GM19238 (cell line): ENCODE results near the gene BANF2.

Experiments used
- DNase-seq: peaks from one replicate; pipeline ENCODE4 v3.0.0; 2011; ENCODE audit warnings: low spot score; ENCODE audit not compliant: insufficient read length

BANF2 gene

DNA sequence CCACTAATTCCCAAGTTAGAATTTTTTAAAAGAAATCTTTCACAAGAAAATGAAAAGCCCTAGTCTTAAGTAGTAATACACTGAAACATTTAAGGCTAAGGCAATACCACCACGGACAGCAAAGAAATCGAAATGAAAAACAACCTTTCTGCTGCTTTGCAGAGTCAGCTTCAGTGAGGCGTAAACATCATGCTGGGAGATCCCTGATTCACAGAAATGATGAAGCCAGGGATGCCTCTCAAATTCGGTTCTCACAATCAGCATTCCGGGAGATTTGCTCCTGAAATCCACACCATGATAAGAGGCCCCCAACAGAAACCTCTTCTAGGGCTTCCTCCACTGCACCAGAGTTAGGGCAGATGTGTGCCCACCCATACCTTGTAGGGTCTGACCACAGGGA, 36.3 kb upstream of the BANF2 start:
- DNase-seq: no peak

DNA sequence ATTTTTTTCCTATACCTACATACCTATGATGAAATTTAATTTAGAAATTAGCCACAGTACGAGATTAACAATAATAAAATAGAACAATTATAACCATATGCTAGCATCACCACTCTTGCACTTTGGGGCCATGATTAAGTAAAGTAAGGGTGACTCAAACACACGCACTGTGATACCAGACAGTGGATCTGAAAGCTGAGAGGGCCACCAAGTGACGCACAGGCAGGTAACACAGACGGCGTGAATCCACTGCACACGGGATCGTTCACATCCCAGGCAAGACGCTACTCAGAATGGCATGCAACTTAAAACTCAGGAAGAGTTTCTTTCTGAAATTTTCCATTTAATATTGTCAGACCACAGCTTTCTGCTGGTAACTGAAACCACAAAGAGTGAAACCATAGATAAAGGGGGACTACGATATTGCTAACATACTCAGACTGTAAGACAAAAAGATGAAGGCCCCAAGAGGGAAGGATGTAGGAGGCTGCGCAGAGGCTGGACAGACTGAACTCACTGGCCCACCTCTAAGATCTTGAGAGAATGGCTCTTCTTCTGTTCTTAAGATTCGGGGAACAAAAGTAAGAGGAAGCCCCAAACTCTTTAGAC, 35.6 kb upstream of the BANF2 start:
- no peak for DNase-seq

DNA sequence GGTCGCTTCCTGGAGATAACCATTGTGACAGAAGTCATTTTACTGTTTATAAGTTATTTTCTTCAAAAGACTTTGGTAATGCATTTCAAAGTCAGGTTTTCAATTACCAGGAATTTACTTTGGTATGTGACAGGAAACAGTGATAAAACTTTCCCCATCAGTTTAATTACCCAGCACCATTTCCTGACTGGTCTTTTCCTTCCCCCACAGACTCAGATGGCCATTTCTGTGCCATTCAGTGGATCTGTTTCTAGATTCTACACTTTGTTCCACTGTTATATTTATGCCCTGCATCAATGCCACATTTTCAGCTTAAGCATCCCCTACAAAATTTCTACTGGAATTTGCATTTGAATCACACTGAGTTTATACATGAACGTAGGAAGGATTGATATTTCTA, 34.0 kb upstream of the BANF2 start:
- no peak for DNase-seq

DNA sequence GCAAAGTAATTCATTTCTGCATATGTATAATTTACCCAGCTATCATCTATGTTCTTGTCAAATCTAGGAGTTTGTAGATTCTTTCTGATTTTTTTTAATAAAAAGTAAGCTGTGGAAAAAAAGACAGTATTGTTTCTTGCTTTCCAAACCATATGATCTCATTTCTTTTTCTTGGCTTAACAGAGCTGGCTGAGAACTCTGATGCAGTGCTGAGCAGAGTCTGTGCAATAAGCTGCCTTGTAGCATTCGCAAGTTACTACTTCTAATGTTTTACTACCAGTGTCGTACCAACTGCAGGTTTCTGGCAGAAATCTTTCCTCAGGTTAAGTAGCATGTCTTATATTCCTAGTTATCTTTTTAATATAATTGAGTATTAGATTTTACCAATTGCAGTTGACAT, 33.3 kb upstream of the BANF2 start:
- no peak for DNase-seq

DNA sequence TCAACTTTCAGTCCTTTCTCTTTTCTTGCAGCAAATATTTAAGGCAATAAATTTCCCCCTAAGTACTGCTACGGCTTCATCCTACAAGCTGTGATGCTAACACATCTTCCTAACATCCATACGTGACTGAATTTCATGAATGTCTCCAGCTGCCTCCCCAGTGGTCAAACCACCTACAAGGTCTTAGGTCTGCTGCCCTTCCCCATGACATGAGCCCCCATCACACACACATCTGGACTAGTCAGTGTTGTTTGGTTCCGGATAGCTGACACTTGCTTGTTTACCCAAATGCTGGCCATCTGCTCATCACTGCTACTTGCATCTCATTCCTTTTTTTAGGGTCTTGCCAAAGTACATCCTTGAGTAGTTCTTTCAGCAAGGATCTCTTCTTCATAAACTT, 32.3 kb upstream of the BANF2 start:
- no peak for DNase-seq

DNA sequence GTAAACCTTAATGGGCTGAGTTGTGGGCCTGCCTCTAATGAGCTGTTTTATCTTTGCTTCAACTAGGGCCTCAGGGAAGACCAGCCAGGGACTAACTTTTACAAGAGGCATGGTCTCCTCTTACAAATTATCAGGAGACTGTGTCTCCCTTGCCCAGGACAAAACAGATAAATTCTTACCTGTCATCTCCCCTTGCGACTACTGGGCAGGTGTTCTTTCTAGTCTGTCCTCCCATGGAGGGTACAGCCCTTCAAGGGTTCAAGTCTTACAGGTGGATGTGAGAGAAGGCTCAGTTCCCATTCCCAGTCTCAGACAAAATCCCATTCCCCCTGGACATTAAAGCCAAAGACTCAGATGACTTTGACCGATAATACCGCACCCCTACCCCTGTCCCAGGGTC, 31.3 kb upstream of the BANF2 start:
- DNase-seq: no peak

DNA sequence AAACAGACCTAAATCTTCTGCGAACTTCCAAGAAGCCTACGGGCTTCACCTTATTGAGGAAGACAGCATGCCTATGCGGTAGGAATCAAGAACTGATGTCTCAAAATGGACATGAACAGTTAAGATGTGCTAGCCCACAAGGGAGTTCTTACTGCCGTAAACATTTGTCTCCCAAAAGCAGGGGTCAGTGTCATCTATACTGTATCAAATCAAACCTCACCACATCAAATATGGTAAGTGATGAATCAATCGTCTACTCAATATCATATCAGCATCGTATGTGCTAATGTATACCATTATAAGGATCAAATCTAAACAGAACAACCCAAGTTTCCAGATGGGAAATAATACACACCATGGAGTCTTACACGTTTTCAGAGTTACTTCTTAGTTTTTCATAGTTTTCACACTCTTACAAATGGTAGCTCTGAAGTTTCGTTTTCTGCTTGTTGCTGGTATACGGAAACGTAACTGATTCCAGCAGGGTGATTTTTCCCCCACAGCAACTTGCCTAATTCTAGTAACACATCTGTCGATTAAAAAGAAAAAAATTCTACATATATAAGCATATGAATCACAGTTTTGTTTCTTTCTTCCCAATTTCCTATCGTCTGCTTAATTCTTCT, 30.3 kb upstream of the BANF2 start:
- no peak for DNase-seq

DNA sequence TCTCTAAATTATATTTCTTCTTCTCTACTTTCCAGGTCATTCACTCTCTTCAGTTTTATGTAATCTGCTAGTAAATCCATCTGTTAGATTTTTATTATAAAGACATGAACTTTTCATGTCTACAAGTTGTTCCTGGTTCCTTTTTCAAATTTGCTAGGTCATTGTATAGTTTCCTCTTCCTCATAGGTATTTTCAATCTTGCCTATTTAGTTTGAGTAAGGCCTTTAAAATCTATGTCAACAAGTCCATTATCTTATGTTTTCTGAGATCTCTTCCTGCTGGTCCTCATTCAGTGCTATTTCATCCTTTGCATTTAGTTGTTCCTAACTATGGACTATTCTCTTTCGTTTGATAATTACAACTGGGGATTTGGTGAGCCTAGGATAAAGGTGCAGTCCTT, 28.8 kb upstream of the BANF2 start:
- DNase-seq: no peak

DNA sequence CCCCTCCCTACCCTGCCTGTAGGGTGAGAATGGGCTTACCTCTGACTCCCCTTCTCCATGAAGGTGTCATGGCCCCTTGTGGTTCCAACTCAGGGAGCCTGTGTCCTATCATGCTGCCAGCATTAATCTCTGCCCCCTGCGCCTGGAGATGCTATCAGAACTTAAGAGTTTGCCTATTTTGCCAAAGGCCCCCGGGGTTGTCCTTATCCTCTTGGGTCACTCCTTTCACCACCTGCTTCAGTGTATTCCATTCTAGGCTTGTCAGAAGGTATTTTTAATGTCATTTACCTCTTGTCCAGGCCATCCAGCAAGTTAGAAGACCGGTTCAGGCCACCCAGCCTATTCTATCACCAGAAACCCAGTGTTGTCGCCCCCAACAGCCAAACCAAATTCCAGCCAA, 28.2 kb upstream of the BANF2 start:
- no peak for DNase-seq

DNA sequence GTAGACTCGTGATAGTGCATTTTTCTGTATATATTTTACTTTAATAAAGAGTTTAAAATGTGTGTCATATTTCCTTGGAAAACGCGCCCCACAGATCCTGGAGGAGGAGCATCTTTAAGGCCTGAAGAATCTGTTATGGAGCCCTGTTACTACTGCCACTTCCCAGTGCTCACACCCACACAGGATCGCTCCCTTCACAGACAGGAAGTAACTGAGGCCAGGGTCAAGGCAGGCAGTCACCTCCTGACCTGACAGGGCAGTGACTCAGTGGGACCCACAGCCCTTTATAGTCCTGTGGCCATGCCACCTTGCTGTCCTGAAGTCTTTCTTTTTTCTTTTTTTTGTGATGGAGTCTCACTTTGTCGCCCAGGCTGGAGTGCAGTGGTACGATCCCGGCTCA, 26.7 kb upstream of the BANF2 start:
- DNase-seq: no peak

DNA sequence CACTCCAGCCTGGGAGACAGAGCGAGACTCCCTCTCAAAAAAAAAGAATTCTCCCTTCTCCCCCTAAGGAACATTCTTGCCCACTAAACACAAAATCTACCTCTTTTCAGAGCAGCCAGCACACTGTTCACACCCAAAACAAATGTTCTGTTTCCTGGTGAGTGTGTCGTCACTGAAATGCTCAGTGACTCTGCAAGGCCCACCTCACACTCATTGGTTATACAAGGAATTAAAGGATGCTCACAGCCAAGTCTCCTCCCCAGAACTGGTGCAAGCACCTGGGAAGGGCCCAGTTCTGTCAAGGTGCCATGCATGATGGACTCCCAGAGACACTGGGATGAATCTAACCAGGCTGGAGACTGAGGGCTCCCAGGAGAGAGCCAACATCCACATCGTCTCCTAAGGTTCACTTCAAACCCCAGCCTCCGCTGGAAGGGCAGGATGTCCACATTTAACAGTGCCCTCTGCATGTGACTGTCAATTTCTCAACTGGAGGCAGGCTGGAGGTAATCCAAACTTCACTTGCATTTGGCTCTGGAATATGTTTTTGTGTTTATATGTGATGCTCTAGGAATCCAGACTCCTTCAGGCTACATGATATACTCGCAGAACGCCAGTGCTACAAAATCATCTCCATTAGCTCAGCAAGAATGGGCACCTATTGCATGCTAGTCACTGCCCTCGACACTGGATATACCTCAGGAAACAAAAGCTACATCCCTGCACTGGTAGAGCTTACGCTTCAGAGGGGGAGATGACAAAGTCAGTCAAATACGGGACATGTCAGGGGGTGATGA, 24.8 kb upstream of the BANF2 start:
- DNase-seq: no peak

DNA sequence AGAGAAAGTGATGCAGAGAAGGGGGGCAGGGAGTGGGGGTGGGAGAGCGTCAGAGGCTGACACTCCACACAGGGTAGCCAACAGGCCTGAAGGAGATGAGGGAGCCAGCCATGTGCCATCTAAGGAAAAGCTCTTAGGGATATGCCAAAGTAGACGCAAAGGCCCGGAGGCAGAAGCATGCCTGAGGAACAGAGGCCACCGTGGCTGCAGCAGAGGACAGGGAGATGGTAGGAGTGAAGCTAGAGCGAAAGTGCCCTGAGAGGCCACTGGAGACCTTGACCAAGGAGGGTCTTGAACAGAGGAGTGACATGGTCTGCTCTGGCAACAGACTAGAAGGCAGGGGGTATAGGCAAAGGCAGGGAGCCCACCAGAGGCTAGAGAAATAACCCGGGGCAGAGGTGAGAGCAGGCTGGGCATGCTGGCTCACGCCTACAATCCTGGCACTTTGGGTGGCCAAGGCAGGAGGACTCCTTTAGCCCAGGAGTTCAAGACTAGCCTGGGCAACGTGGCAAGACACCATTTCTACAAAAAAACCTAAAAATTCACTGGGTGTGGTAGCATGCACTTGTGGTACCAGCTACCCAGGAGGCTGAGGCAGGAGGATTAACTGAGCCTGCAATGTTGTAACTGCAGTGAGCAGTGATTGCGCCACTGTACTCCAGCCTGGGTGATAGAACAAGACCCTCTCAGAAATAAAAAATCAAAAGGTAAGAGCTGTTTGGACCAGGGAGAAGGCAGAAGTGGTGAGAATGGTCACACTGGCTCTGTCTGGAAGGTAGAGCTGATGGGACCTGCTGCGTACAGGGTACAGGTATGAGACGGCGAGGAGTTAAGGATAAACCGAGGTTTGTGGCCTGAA, 24.0 kb upstream of the BANF2 start:
- no peak for DNase-seq

DNA sequence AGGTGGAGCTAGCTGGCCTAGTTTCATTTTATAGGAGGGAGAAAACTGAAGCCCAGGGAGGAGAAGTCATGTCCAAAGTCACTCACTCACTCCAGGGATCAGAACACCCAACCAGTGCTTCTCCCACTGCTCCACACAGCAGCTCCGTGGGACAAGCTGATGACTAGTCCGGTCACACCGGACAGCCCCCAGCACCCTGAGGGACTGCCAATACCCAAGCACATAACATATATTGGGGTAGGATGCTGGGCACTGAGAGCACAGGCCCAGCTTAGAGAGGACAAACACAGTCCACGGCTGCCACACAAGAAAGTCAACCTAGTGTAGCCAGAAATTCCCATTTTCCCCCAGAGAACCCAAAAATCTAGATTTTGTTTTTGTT, 23.4 kb upstream of the BANF2 start:
- no peak for DNase-seq

DNA sequence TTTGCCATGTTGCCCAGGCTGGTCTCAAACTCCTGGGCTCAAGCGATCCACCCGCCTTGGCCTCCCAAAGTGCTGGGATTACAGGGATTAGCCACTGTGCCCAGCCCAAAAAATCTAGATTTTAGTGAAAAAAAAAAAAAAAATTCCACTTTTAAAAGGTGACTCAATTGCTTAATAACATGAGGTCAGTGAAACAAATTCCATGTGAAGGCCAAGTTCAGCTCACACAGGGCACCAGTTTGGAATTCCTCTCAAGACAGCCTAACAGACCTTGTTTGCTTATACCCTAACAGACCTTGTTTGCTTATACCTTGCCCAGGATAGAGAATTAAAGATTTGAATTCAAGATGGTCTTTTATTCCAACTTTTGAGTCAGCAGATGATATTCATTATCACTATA, 22.8 kb upstream of the BANF2 start:
- DNase-seq: no peak

DNA sequence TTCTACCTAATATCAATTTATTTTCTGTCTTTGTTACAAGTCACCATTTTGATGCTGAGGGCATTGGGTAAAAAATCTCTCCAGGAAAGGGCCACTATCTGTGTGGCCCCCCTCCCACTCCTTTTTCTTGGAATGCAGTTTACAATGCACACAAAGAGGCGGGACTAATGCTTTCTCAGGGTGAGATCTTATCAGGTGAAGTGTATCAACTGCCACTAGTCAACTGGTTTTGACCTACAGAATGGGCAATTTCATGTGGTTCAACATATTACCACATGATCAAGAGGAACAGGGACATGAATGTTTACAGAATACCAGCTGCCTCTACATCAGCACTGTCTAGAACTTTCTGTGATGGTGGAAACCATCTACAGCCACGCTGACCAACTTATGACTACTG, 21.5 kb upstream of the BANF2 start:
- DNase-seq: no peak

DNA sequence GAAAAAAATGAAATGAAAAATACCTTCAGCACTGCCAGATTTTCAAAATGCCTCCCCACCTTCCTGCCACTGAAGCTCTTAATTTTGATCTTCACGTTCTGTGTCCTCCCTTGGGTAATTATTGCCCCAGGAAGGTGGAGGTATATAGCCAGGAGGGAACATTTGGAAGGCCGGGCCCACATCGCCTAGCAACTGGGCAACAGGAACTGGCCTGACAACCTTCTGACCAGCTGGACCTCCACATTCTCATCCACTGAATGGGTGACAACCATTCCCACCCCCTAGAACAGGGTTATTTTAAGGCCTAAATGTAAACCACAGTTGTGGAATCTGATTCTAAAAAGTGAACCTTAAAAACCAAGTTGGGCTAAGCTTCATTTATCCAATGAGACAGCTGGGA, 20.9 kb upstream of the BANF2 start:
- no peak for DNase-seq

DNA sequence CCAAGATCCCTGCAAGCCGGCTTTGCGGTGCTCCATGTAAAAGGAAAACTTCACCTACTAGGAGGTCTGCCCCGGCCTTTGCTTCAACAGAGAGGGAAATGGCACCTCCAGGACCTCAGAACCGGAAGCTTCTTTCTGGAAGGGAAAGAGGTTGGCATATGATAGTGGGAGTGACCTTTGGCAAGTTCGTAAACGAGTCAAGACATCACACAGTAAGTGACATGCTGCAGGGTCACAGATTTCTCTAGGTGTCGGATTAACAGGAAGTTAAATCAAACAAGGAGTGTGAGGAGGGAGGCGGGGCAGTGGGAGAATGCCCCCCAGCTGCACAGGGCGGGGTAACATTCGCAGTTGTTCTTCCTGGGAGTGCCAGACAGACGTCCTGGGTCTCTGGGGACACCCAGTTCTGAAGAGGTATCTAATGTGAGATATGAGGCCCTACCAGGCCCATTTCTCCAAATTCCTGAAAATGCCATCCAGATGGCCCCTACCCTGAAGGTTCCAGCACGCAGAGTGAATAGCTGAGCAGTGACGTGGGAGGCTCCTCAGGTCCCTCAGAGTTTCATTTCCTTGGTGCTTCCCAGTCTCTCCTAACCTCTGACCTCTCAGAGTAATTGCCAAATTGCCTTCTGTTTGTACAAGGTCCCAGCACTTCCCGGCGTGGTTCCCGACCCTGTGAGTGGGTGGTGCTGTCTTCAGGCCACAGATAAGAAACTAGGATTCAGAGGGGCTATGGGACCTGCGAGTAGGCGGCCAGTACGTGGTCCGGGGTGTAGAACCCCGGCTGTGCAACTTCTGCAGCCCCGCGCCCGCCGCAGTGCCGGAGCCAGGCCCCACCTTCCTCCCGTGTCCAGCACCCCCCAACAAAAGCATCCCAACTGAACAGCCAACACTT, 19.6 kb upstream of the BANF2 start:
- no peak for DNase-seq

DNA sequence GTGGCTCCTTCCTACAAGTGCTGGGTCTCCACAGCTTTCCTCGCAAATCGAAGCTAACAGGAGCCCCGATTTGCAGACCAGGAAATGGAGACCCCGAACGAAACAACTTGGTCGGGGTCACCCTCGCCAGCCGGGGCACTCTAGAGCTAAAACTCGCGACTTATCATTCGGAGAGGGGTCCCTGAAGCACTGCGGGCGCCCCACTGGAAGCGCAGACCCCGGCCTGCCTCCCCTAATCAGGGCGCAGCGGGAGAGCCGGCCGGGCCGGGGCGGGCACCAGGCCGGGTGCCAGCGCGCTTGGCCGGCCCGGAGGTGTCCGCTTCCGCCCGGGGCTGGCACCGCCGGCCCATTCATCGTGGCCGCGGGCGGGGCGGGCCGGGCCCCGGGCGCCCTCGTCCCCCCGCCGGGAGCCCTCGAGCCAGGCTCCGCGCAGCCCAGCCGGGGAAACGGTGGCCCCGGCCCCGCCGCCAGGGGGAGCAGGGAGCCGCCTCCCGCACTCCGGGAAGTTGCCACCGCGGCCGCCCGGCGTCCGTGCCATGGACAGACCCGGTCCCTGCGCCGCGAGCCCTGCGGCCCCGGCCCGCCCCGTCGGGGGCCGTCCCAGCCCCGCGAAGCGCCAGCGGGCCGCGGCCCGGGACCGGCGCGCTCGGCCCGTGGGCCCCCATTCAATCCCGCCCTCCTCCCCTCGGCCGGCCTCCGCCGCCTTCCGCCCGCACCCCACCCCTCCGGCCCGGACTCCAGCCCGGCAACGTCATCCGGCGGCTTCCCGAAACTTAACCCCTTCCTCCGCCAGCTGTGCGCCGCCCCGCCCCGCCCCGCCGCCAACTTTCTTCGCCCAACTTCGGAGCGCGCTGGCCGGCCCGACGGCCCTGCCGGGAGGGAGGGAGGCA, 18.7 kb upstream of the BANF2 start:
- DNase-seq: peak; percentile 89

DNA sequence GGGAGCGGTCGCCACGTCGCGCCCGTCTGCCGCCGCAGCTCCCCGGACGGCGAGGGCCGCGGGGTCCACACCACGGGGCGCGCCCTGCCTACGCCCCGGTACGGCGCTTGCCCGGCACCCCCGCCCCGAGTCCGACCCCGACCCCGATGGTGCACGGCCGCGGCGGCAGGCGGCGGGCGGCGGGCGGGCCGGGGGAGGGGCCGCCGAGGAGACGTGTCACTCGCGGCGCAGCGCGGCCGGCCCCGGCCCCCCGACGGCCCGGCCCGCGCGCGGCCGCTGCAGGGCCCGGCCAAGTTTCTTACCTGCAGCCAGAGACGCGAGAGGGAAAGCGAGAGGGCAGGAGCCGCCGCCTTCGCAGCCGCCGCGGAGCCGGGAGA, 18.1 kb upstream of the BANF2 start:
- DNase-seq: no peak
